IPS-15b (cell line): ENCODE data around the gene PORCN.
"Not testable (repeated sequence)": the region's sequence is repeated elsewhere in the genome, so short reads cannot be mapped to it uniquely, and the experiment has no call there.

Experiments
- H3K27me3 ChIP-seq: one replicate; pipeline ENCODE4 v1.6.1; 2013; ENCODE audit warnings: low read length; ENCODE audit not compliant: control insufficient read depth, insufficient read depth
- H3K36me3 ChIP-seq: one replicate; pipeline ENCODE4 v1.6.1; 2013; ENCODE audit warnings: low read length; ENCODE audit not compliant: control insufficient read depth, insufficient read depth
- H3K4me1 ChIP-seq: one replicate; pipeline ENCODE4 v1.6.1; 2013; ENCODE audit warnings: mild to moderate bottlenecking, low read length; ENCODE audit not compliant: control insufficient read depth, insufficient read depth
- H3K4me3 ChIP-seq: one replicate; pipeline ENCODE4 v1.5.1; 2013; ENCODE audit warnings: low read depth, low read length
- H3K9ac ChIP-seq: one replicate; pipeline ENCODE4 v1.6.1; 2013; ENCODE audit warnings: low read depth, mild to moderate bottlenecking, low read length
- H3K9me3 ChIP-seq: one replicate; pipeline ENCODE4 v1.6.1; 2013; ENCODE audit warnings: mild to moderate bottlenecking, low read length; ENCODE audit not compliant: control insufficient read depth, insufficient read depth

PORCN gene

DNA sequence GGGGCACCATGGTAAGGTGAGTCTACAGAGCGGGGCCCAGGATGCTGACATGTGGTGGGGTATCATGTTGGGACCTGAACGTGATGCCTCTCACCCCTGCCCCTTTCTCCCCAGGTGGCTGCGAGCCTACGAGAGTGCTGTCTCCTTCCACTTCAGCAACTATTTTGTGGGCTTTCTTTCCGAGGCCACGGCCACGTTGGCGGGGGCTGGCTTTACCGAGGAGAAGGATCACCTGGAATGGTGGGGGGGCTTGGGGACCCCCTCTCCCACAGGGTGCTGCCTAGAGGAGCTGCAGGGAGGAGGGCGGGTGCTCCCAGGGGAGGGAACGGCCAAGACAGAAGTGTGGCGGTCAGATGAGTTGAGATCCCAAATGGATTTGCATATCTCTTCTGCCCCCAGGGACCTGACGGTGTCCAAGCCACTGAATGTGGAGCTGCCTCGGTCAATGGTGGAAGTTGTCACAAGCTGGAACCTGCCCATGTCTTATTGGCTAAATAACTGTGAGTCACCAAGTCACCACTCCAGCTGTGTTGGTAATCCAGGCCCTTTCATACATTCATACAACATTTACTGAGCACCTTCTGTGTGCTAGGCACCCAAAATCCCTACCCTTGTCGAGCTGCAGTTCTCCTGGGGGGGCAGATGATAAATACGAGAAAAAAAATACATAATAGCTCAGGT lies 5.5 kb downstream of the PORCN start:
- no peaks in the 10 kb centered on the region for H3K4me1 ChIP-seq
- H3K9me3 ChIP-seq: no peaks in the 10 kb centered on the region
- H3K9ac ChIP-seq: no peak overlapping the region
- H3K4me3 ChIP-seq: no peak overlapping the region
- no peaks in the 10 kb centered on the region for H3K27me3 ChIP-seq
- peaks cover 2% of the 10 kb centered on the region for H3K36me3 ChIP-seq

DNA sequence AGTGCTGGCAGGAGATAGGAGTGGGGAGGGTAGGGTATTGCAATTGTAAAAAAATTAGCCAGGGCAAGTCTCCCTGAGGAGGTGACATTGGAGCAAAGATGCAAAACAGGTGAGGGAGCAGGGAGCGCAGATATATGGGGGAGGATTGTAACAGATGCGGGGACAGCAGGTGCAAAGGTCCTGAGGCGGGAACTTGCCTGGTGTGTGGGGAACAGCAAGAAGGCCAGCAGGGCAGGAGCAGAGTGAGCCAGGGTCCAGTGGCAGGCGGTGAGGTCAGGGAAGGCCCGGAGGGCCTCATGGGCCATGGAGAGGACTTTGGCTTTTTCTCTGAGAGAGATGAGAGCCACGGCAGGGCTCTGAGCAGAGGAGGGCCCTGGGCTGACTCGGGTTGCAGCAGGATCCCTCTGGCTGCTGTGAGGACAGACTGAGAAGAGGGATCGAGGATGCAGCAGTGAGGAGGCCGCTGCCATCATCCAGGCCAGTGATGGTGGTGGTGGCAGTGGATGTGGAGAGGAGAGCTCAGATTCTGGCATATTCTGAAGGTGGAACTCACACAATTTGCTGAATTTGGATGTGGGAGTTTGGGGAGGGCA lies 6.2 kb downstream of the PORCN start:
- no peaks in the 10 kb centered on the region for H3K4me1 ChIP-seq
- H3K4me3 ChIP-seq: no peak overlapping the region
- peaks cover 2% of the 10 kb centered on the region for H3K36me3 ChIP-seq
- H3K9me3 ChIP-seq: no peaks in the 10 kb centered on the region
- H3K9ac ChIP-seq: no peak overlapping the region
- no peaks in the 10 kb centered on the region for H3K27me3 ChIP-seq

DNA sequence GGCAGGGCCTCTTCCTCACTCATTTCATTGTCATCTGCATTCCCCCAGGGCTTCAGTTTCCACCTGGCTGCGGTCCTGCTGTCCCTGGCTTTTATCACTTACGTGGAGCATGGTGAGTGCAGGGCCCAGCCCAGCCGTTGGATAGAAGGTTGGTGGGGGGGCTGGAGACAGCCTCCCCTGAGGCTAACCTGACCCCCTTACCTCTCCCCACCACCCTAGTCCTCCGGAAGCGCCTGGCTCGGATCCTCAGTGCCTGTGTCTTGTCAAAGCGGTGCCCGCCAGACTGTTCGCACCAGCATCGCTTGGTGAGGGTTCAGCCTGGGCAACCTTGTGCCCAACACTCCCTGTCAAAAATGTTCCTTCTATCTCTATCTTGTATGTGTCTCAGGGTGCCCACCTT lies 7.0 kb downstream of the PORCN start:
- Histone ChIP-seq H3K27me3 (no peaks in the 10 kb centered on the region), H3K4me1 (no peaks in the 10 kb centered on the region), H3K9ac (no peak overlapping the region), H3K9me3 (no peaks in the 10 kb centered on the region), H3K36me3 (peaks cover 2% of the 10 kb centered on the region), H3K4me3 (no peak overlapping the region)

DNA sequence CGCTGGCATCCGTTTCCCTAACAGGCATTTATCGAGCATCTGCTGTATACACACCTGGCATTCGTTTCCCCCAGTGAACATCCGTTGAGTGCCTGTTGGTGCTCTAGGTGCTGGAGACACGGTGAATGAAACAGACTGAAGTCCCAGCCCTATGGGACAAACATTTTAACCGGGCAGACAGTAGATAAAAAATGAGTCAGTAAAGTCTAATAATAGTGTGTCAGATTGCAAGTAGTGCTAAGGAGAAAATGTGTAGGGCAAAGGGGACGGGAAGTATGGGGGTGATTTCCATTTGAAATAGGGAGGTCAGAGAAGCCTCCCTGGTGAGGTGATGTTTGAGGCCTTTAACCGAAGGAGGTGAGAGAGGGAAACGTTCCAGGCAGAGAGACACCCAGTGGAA lies 7.5 kb downstream of the PORCN start:
- no peak overlapping the region for H3K4me3 ChIP-seq
- no peaks in the 10 kb centered on the region for H3K27me3 ChIP-seq
- H3K36me3 ChIP-seq: peaks cover 2% of the 10 kb centered on the region
- H3K9me3 ChIP-seq: no peaks in the 10 kb centered on the region
- H3K4me1 ChIP-seq: no peaks in the 10 kb centered on the region
- no peak overlapping the region for H3K9ac ChIP-seq

DNA sequence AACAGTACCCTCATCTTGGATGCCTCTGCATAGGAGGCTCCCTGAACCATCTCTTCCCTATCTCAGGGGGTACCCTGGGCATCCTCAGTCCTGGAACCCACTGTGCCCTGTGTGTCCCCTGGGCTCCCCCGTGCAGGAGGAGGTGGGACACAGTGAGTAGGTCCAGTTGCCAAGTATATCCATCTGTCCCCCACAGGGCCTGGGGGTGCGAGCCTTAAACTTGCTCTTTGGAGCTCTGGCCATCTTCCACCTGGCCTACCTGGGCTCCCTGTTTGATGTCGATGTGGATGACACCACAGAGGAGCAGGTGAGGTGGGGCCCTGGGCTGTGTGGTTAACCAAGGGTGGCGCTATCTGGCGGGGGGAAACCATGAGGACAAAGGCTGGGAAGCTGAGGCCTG lies 8.2 kb downstream of the PORCN start:
- no peak overlapping the region for H3K9ac ChIP-seq
- H3K36me3 ChIP-seq: peaks cover 2% of the 10 kb centered on the region
- H3K4me1 ChIP-seq: no peaks in the 10 kb centered on the region
- H3K9me3 ChIP-seq: no peaks in the 10 kb centered on the region
- H3K27me3 ChIP-seq: no peaks in the 10 kb centered on the region
- no peak overlapping the region for H3K4me3 ChIP-seq

DNA sequence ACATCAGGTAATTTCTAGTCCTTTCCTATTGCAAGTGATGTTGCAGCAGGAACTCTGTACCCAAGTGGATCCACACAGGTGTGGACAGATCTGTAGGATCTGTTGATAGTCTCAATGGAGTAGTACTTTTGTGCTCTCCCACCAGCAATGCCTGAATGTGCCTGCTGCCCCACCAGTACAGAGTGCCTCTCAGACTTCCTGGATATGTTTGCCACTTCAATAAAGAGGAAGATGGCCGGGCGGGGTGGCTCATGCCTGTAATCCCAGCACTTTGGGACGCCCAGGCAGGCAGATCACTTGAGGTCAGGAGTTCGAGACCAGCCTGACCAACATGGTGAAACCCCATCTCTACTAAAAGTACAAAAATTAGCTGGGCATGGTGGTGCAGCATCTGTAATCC lies 10.7 kb downstream of the PORCN start:
- H3K9me3 ChIP-seq, H3K27me3 ChIP-seq, H3K36me3 ChIP-seq, H3K4me1 ChIP-seq, H3K4me3 ChIP-seq, H3K9ac ChIP-seq: not testable (repeated sequence)

DNA sequence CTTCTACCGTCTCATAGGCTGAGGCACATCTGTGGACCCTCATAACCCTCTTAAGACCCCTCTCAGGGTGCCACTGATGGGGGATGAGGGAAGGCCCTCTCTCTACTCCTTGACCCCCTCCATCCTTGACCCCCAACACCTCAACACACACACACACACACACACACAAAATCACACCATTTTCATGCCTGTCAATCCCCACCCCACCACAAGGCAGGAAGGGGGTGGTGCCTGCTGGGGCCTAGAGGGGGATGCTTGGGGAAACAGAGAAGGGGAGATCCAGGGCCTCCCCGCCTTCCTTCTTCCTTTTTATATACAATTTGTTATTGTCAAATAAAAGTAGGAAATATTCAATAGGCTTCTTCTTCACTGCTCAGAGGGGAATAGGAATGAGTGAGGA lies 11.7 kb downstream of the PORCN start:
- H3K9me3 ChIP-seq: no peaks in the 10 kb centered on the region
- H3K27me3 ChIP-seq: no peaks in the 10 kb centered on the region
- H3K9ac ChIP-seq: no peak overlapping the region
- H3K36me3 ChIP-seq: peaks cover 4% of the 10 kb centered on the region
- no peaks in the 10 kb centered on the region for H3K4me1 ChIP-seq
- H3K4me3 ChIP-seq: no peak overlapping the region

DNA sequence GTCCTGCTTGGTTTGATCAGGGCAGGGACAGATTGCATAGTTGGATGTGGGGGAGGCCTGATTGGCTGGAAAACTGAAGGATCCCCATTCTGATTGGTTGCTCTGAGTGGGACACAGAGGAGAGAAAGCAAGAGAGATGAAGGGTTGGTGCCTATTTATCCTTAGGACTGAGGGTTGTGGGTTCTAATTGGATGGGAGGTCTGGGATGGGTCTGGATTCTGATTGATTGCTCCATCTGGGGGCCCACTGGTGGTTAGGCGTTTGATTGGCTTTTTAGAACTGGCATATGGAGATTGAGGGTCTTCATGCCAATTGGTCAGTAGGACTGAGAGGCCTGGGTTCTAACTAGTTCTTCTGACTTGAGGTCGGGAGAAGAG lies 12.2 kb downstream of the PORCN start:
- Histone ChIP-seq H3K9me3 (no peaks in the 10 kb centered on the region), H3K36me3 (peaks cover 4% of the 10 kb centered on the region), H3K9ac (peak overlapping the region; percentile 62), H3K27me3 (no peaks in the 10 kb centered on the region), H3K4me1 (no peaks in the 10 kb centered on the region), H3K4me3 (peak overlapping the region; percentile 67)

DNA sequence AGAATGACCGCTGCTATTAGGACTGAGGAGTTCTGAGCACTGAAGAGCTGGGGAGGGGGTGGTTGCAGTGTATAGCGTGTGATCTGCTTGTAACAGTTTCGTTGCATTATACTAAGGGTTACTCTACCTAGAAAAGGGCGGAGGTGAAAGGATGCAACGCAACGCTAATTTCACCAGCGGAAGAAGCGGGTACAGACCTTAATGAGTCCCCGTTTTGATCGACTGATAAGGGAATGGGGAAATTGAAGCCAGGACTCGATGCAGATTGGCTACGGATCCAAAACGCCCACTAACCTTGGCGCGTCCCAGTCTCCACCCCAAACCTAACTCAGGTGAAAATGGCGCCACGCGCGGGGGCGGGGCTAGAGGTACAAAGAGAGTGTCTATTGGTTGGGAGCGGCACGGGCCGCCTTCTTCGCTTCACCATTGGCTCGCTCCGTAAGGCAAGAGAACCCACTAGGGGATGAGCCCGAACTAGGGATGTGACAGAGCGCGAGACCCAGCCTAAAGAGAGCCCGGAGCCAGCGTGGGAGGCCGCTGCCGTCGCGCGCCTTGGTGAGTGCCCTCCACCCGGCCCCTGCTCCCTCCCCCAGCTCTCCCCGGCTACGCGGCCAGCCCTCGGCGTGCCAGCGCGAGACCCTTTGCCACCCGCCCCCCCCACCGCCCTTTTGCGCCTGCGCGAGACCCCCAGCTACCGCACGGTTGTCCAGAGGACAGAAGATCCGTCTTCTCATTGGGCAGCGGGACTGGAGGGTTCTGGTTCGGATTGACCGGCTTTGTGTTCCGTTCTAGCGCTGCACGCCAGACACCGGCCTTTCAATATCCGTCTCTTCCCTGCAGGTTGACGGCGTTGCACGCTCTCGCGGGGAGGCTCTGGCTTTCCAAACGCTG lies 12.8 kb downstream of the PORCN start, which contains the start of gene EBP:
Gene EBP (plus strand): TSS at position 456 of the 891 bp plus-strand sequence. CDS start 1,964 bp downstream, outside the sequence.
- Histone ChIP-seq H3K9ac (peak within 1 kb of the TSS; percentile 76), H3K36me3 (peaks cover 4% of the 10 kb centered on the region), H3K9me3 (no peaks in the 10 kb centered on the region), H3K4me3 (peak within 1 kb of the TSS; percentile 67), H3K4me1 (no peaks in the 10 kb centered on the region), H3K27me3 (no peaks in the 10 kb centered on the region)

DNA sequence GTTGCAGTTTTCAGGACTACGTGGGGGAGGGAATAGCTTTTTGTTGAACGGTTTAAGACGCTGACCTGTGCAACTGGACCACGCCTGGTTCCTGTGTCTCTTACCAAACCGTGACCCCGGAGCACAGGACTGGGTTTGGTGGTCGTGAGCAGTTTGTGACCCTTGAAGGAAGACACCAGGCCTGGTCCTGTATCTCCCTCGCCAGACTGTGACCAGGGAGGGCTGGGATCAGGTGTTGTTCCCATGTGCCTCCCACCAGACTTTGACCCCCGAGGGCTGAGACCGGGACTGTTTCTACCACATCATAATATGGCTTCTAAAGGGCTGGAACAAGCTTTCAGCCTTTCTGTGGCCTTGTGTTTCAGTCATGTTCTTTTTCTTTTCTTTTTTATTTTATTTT lies 13.5 kb downstream of the PORCN start:
- no peaks in the 10 kb centered on the region for H3K27me3 ChIP-seq
- peak overlapping the region; percentile 76 for H3K9ac ChIP-seq
- H3K36me3 ChIP-seq: peaks cover 7% of the 10 kb centered on the region
- H3K4me1 ChIP-seq: no peaks in the 10 kb centered on the region
- peak overlapping the region; percentile 67 for H3K4me3 ChIP-seq
- H3K9me3 ChIP-seq: no peaks in the 10 kb centered on the region

DNA sequence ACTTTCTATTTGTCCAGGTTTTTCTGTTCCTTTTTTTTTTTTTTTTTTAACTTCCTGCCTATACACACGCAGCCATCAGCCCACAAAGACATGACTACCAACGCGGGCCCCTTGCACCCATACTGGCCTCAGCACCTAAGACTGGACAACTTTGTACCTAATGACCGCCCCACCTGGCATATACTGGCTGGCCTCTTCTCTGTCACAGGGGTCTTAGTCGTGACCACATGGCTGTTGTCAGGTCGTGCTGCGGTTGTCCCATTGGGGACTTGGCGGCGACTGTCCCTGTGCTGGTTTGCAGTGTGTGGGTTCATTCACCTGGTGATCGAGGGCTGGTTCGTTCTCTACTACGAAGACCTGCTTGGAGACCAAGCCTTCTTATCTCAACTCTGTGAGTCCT lies 14.9 kb downstream of the PORCN start:
- Histone ChIP-seq H3K36me3 (peaks cover 13% of the 10 kb centered on the region), H3K4me1 (no peaks in the 10 kb centered on the region), H3K9me3 (peaks cover 2% of the 10 kb centered on the region), H3K9ac (no peak overlapping the region), H3K27me3 (no peaks in the 10 kb centered on the region), H3K4me3 (no peak overlapping the region)

DNA sequence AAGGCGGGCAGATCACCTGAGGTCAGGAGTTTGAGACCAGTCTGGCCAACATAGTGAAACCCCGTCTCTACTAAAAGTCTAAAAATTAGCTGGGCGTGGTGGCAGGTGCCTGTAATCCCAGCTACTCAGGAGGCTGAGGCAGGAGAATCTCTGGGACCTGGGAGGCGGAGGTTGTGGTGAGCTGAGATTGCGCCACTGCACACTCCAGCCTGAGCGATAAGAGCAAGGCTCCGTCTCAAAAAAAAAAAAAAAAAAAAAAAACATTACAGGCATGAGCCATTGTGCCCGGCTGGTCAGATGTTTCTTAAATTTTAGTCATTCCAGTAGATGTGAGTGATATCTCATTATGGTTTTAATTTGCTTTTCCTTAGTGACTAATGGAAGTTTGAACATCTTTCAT lies 17.1 kb downstream of the PORCN start:
- not testable (repeated sequence) for H3K4me1 ChIP-seq, H3K9ac ChIP-seq, H3K4me3 ChIP-seq, H3K27me3 ChIP-seq, H3K9me3 ChIP-seq
- peaks cover 13% of the 10 kb centered on the region for H3K36me3 ChIP-seq
